NCI-H187 (cell line): Measurements from ENCODE around the gene SPATS2L.
"Not testable (repeated sequence)": the region's sequence is repeated elsewhere in the genome, so short reads cannot be mapped to it uniquely, and the experiment has no call there.

Source experiments
- DNase-seq, 2 experiments: peaks; one replicate each; lab custom pipeline; 2025; lab: John Stamatoyannopoulos, UW

The SPATS2L gene

GRCh38 chr2:200320344-200320743 lies 13.9 kb downstream of the SPATS2L start:
- no peak for DNase-seq

GRCh38 chr2:200320991-200321390 lies 14.5 kb downstream of the SPATS2L start:
- no peak for DNase-seq

DNA sequence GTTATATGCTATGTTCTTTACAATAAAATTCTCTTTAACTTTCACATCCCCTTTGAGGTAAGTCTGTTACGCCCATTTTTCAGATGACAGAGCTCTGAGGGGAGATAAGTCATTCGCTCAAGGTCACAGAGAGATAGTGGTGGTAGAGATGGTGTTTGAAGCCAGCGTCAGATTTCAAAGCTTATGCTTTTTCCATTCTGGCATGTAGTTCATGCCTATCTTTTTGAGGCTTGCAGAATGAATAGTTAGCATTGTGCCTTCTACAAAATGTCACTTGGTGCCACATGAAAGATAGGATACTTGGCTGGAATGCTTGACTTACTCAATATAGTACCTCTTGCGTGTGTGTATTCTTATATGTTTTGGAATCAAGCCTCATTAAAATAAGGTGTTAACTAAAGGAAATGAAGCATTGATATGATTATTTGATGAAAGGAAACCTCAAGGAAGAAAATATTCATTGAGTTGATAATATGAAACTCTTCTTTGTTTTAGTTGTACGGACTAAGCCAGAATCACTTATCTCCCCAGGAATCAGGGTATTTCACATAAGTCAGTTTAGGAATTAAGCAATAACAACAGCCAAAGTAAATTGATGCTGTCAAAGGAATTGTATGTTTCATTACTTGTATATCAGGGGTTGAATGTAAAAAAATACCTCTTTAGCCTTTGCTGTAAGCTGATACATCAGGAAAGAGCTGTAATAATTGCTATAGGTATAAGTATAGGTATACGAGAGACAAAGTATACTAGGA lies 15.5 kb downstream of the SPATS2L start:
- no peak for DNase-seq

- no peak for DNase-seq
Observed at GRCh38 chr2:200322607-200323006, 16.1 kb downstream of the SPATS2L start.

DNA sequence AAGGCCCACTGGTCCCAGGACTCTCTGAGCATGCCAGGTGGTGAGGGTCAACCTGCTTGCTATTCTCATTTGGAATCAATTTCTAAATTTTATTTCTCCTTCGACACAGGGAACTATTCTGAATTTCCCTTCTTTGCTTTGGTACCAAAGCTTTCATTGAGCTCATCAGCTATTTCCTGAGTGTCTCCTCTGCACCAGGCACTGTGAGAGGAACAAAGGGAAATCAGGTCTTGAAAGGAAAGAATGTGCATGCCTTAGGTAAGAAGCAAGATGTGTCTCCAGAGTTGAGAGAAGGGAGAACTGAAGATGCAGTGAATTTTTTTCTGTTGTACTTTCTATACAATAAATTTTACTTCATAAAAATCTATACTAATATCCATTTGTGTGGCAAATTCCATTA lies 17.9 kb downstream of the SPATS2L start:
- DNase-seq: no peak

DNA sequence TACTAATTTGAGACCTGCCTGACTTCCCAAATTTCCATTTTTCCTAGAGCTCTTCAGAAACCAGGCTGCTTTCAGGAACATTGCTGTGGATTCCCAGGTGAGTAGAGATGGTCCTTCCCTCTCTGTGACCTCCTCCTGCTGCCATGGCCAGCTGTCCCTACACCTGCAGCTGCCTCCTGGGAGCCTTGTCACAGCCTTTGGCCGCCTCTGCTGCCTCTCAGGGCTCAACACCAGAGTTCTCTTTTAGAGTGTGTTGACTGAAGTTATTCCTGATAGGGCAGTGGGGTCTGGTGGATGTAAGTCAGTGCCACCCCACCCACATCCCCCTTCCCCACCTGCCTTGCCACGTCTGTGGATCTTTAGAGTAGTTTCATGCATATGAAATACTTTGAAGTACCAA lies 22.9 kb downstream of the SPATS2L start:
- DNase-seq: no peak

DNA sequence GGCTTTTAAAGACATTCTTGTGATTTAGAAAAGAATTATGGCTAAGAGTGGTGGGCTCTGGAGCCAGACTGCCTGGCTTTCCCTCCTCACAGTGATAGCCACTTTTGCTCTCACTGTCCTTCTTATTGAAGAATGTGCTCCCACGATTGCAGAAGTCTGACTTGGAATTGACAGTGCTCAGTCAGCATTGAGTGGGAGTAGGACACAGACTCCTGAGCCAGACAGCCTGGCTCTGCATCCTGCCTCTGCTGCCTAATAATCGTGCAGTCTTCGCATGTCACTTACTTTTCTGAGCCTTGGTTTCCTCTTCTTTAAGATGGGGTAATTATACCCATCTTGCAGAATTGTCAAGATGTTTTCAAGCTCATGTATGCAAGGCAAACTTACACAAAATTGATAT lies 23.3 kb downstream of the SPATS2L start:
- DNase-seq: no peak

DNA sequence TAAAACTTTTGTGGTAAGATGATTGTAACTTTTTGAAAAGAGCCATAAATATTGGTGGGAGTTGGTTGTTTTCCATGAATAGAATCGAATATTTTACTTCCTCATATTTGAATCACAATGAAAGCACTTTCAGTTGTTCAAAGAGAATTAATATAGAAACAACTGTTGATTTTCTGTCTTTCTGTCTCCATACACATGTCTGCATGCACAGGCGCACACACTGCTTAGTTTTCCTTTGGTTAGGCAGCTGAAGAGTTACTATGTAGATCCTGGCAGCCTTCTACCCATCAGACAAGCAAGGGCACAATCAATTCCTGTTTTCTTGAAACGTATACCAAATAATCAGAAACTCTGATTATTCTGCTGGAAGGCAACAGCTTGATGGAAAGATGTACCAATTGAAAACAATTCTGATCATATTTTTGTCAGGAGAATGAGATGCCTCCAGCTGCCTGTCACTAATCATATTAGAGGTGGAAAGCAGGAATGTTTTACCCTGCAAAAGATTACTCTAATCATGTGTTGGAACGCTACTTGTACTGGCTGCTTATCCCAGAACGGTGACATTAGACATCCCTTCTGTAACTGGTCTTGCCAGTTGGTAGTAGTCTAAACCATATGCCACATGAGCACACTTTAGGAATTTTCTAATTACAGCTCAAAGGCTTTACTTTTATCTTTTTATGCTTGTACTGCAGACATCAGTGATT lies 24.0 kb downstream of the SPATS2L start:
- DNase-seq: no peak

DNA sequence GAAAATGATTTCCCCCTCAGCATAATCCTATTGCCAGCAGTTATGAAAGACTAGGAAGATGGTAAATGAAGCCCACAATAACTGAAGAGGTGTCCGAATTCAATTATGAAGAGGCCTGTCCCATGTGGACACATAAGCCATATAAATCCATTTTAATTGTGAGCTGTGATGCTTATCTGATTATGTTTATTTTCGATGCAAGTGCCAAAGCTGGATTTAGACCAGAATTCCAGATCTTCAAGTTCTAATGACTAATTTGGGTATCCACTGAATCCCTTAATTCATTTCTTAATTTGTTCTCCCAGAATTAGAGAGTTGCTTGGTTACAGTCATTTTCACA lies 24.5 kb downstream of the SPATS2L start:
- DNase-seq: no peak

DNA sequence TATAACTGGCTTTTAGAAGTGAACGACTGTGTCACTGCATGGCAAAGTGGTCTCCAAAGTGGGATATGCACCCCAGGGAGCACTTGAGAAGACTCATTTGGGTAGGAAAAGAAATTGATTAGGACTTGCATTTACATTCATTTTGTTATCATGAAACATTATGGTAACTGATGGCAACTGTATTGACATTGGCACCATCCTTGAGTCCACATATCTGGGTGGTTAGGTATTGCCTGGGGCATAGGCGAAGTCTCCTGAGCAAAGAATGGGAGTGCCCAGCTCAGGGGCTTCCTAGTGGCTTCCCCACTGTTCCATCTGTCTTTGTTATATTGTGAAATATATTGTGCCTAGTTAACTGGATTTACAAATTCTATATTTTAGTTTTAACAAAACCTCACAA lies 29.2 kb downstream of the SPATS2L start:
- DNase-seq: no peak

GRCh38 chr2:200336980-200337615 lies 30.6 kb downstream of the SPATS2L start:
- no peak for DNase-seq

GRCh38 chr2:200337621-200338020 lies 31.1 kb downstream of the SPATS2L start:
- no peak for DNase-seq

DNA sequence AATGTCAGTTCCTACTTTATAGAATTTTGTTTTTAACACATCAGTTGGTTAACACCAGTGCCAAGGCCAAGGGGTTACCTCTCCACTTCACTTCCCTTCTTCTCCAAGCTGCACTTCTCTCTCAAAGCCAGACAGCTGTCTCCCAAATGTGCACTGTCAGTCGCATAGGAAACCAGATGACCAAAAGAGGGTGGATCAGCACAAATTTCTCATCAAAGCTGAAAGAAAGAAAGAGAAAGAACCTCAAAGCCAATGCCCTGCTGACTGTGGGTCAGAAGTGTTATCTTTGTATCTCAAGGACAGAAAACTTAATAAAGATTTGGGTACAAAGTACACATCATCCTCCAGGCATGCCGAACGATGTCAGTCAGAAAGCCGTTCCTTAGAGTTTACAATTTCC lies 32.2 kb downstream of the SPATS2L start:
- DNase-seq: no peak

DNA sequence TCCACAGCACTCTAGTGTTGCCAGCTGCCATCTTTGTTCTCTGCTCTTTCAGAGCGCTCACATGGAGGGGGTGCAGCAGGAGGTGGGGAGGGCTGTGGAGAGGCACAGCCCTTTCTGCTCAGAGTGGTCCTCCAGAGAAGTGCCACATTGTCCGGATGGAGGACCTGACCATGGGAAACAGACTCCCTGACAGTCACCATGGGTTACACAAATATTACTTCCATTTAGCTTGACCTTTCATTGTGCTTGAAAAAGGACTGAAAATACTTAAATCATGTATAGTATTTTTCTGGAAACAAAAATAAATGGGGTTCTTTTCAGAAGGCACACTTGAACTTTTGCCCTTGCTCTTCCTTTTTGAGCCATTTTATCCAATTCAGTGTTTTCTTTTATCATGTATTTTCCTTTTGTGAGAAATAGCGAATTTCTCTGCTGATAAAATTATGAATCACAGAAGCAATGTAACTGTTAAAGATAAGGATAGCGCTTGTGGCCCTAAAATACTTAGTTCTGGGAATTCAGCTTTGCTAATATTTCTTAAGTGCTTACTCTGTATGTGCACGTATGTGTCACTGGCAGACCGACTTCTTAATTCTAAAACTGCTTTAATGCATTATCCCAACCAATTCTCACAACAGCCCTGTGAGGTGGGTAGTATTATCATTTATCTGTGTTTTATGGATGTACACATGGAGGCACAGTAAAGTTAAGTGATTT lies 34.2 kb downstream of the SPATS2L start:
- DNase-seq: no peak

DNA sequence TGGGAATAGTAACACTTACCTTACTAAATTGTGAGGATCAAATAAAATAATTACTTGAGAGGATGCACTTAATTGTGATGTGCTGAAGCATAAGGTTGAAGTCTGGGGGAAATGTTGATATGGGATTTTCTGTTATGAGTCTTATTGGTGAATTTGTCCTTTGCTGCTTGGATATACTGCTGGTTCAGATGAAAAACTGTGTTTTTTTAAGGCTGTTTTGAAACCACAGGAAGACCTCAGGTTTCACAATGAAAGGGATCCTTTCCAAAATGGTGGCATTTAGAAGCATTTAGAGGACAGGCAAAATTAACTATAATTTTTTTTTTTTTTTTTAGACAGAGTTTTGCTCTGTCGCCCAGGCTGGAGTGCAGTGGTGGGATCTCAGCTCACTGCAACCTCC lies 34.9 kb downstream of the SPATS2L start:
- no peak for DNase-seq

GRCh38 chr2:200342235-200342634 lies 35.7 kb downstream of the SPATS2L start:
- DNase-seq: no peak

DNA sequence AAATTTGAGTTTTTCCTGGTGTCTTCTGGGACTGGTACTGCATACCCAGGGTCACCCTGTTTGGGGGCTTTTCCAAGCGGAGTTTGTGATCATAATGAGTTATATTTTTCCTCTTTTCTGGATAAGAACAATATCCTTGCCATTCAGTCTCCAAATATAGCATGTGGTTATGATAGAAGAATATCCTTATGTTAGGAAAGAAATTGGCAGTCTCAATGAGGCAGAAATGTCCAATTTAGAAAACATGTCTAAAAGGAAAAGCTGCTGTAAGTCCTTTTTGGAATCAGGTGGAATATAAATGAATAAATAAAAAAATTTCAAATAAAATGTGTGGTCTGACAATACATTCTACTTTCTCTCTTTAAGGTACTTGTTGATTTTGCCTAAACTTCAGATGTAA lies 36.2 kb downstream of the SPATS2L start:
- DNase-seq: no peak

GRCh38 chr2:200344202-200344601 lies 37.7 kb downstream of the SPATS2L start:
- DNase-seq: not testable (repeated sequence)

DNA sequence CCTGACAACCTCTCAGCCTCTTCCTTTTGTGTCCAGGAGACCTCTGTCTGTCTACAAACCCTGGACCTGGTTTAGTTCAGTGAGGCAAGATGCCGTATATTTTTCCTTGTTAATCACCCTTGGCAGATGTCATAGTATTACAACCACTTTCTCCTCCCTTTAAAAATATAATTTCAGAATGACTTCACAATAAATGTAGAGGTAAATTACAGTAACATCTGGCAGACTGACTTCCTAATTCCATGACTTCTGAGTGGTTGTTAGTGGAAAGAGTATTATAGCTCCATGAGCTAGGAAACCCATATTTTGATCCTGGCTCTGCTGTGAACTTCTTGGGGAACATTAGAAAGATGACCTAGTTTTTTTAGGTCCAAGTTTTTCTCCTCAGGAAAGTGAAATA lies 39.5 kb downstream of the SPATS2L start:
- no peak for DNase-seq

GRCh38 chr2:200347301-200347700 lies 40.8 kb downstream of the SPATS2L start:
- DNase-seq: no peak

DNA sequence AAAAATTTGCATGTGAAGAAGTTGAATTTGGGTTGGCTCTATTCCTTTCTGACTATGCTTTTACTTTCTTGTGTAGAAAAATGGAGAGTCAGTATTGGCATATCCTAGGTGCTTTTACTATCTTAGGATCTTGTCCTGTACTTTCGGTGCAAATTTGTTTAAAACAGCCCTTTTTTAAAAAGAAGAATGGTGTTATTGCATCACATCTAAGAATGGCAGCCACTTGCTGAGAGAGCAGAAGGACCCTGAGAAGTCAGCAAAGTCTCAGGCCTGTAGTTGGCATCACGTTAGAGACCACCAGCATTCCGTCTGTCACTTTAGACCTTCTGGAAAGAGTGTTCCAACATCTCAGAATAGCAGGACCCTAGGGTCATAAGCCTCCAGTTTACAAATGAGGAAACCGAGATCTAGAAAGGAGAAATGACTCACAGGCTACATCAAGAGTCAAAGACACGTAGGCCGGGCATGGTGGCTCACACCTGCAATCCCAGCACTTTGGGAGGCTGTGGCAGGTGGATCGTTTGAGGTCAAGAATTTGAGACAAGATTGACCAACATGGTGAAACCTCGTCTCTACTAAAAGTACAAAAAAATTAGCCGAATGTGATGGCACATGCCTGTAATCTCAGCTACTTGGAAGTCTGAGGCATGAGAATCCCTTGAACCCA lies 42.5 kb downstream of the SPATS2L start:
- no peak for DNase-seq

DNA sequence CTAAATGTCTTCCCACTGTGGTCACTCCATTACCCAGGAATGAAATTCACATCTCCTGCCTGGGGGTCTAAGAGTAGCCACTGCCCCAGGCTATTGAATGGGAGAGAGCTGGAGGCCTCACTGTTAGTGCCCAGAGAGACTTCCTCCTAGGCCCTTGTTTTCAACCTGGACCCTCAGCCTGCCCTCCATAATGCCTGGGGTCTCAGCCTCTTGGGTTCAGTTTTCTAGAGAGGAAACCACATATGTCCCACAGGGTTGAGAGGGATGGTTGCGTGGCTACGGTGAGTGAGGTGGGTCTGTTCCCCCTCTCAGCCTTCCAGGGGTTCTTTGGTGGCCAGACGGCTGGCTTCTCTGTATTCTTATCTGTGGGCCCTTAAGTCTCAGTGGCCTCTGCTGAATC lies 43.4 kb downstream of the SPATS2L start:
- no peak for DNase-seq
